SU-DHL-6 (cell line): ENCODE data around the gene CCR7.

Experiments
- H2AFZ ChIP-seq: fragments of 200-600 bp; sonication (generic); 2 replicates; pipeline ENCODE4 v1.6.1; 2014; ENCODE audit warnings: low read depth, mild to moderate bottlenecking, moderate library complexity, mixed read lengths, antibody characterized with exemption, low read length; ENCODE audit not compliant: severe bottlenecking
- H3F3A ChIP-seq: fragments of 200-600 bp; shearing (Covaris generic); 2 replicates; pipeline ENCODE4 v1.6.0; 2016; ENCODE audit warnings: antibody characterized with exemption, mild to moderate bottlenecking; ENCODE audit not compliant: insufficient read depth
- H3K27ac ChIP-seq: fragments of 200-600 bp; sonication (generic); 2 replicates; pipeline ENCODE4 v1.5.1; 2016; ENCODE audit warnings: low read depth, mild to moderate bottlenecking, low read length, moderate library complexity, mixed read lengths
- H3K27me3 ChIP-seq: fragments of 200-600 bp; sonication (generic), shearing (Covaris generic); 2 replicates; pipeline ENCODE4 v1.6.0; 2014; ENCODE audit warnings: mild to moderate bottlenecking, low read length
- H3K36me3 ChIP-seq: fragments of 200-600 bp; sonication (generic); 2 replicates; pipeline ENCODE4 v1.6.1; 2014; ENCODE audit warnings: mild to moderate bottlenecking, low read length, mixed read lengths
- H3K4me2 ChIP-seq: fragments of 300-600, 200-600 bp; shearing (Covaris generic), sonication (generic); 2 replicates; pipeline ENCODE4 v1.6.0; 2014; ENCODE audit warnings: low read length, low read depth, mild to moderate bottlenecking; ENCODE audit not compliant: poor library complexity, severe bottlenecking
- H3K4me3 ChIP-seq: fragments of 200-600 bp; sonication (generic); 2 replicates; pipeline ENCODE4 v1.5.1; 2014; ENCODE audit warnings: antibody characterized with exemption, low read length, mild to moderate bottlenecking, mixed read lengths; ENCODE audit not compliant: insufficient read depth, poor library complexity, severe bottlenecking
- H3K79me2 ChIP-seq: fragments of 200-600 bp; sonication (generic); 2 replicates; pipeline ENCODE4 v1.6.1; 2014; ENCODE audit warnings: mild to moderate bottlenecking, low read length, moderate library complexity; ENCODE audit not compliant: insufficient read depth
- H3K9ac ChIP-seq: fragments of 200-600 bp; sonication (generic); 2 replicates; pipeline ENCODE4 v1.7.0; 2014; ENCODE audit warnings: mild to moderate bottlenecking, low read length
- H3K9me2 ChIP-seq: fragments of 200-600 bp; sonication (generic); replicated peaks from 2 replicates; pipeline ENCODE4 v1.6.1; 2014; ENCODE audit warnings: low read length; ENCODE audit not compliant: insufficient read depth
- H3K9me3 ChIP-seq: fragments of 200-600 bp; sonication (generic); 2 replicates; pipeline ENCODE4 v1.6.1; 2014; ENCODE audit warnings: low read length, mixed read lengths; ENCODE audit not compliant: insufficient read depth
- H4K20me1 ChIP-seq: fragments of 200-600 bp; sonication (generic); 2 replicates; pipeline ENCODE4 v1.6.1; 2014; ENCODE audit warnings: low read depth, mild to moderate bottlenecking, antibody characterized with exemption, low read length, moderate library complexity, mixed read lengths
- CTCF ChIP-seq: fragments of 200-600 bp; sonication (generic); IDR thresholded peaks from one replicate; pipeline ENCODE4 v1.5.1; 2017; ENCODE audit warnings: antibody characterized with exemption, mild to moderate bottlenecking, low read length, moderate library complexity; ENCODE audit not compliant: insufficient read depth, poor library complexity, severe bottlenecking
- EZH2phosphoT487 ChIP-seq: fragments of 200-600 bp; sonication (generic), shearing (Covaris generic); conservative IDR thresholded peaks from 2 replicates; pipeline ENCODE4 v1.6.1; 2018; ENCODE audit warnings: mild to moderate bottlenecking, antibody characterized with exemption, low read length, moderate library complexity, mixed read lengths

The CCR7 gene

GRCh38 chr17:40600486-40601046 is 35.3 kb upstream of the CCR7 start:
- Histone ChIP-seq H3K79me2 (no peaks in the 10 kb centered on the region), H4K20me1 (no peaks in the 10 kb centered on the region), H3K9me3 (peaks cover 6% of the 10 kb centered on the region; the same call in 1 of the 2 replicates), H2AFZ (no peak overlapping the region), H3K4me3 (no peak overlapping the region), H3K4me2 (no peak overlapping the region), H3K9ac (no peak overlapping the region), H3K36me3 (no peaks in the 10 kb centered on the region), H3F3A (no peaks in the 10 kb centered on the region), H3K27me3 (no peaks in the 10 kb centered on the region), H3K9me2 (no peaks in the 10 kb centered on the region), H3K27ac (no peak overlapping the region)
- TF ChIP-seq CTCF = no peak
- no peak for TF ChIP-seq EZH2phosphoT487

- Histone ChIP-seq H3K9me2 (no peaks in the 10 kb centered on the region), H3K27ac (no peak overlapping the region), H3K4me2 (no peak overlapping the region), H3K36me3 (no peaks in the 10 kb centered on the region), H3K4me3 (no peak overlapping the region), H3F3A (no peaks in the 10 kb centered on the region), H3K9me3 (peaks cover 6% of the 10 kb centered on the region; the same call in 1 of the 2 replicates), H4K20me1 (no peaks in the 10 kb centered on the region), H2AFZ (no peak overlapping the region), H3K9ac (no peak overlapping the region), H3K27me3 (no peaks in the 10 kb centered on the region), H3K79me2 (no peaks in the 10 kb centered on the region)
- TF ChIP-seq EZH2phosphoT487 (no peak), CTCF (no peak)
These were observed 34.1 kb upstream of the CCR7 start for GRCh38 chr17:40599468-40599763.

- no peak overlapping the region for H3K4me3 ChIP-seq
- TF ChIP-seq EZH2phosphoT487 = no peak
- no peak for TF ChIP-seq CTCF
- H3K9me2 ChIP-seq = no peaks in the 10 kb centered on the region
- no peak overlapping the region for H2AFZ ChIP-seq
- H3K4me2 ChIP-seq = no peak overlapping the region
- no peaks in the 10 kb centered on the region for H4K20me1 ChIP-seq
- H3K9me3 ChIP-seq = peaks cover 6% of the 10 kb centered on the region; the same call in 1 of the 2 replicates
- no peak overlapping the region for H3K9ac ChIP-seq
- no peaks in the 10 kb centered on the region for H3K79me2 ChIP-seq
- H3K27me3 ChIP-seq = no peaks in the 10 kb centered on the region
- no peak overlapping the region for H3K27ac ChIP-seq
- H3K36me3 ChIP-seq = no peaks in the 10 kb centered on the region
- H3F3A ChIP-seq = no peaks in the 10 kb centered on the region
These were observed 33.6 kb upstream of the CCR7 start for GRCh38 chr17:40598619-40599467.
